K562 (cell line): Measurements from ENCODE around the gene SAMD8.

Experiments used
- CBX8 ChIP-seq: fragments of 200-600 bp; sonication (generic); IDR thresholded peaks from 2 replicates; pipeline ENCODE4 v1.6.1; 2012; ENCODE audit warnings: borderline replicate concordance, mixed run types, low read depth, mild to moderate bottlenecking, moderate library complexity, mixed read lengths, low read length, control low read depth, inconsistent platforms; ENCODE audit not compliant: poor library complexity, severe bottlenecking; ENCODE audit errors: extremely low read depth
- DMBX1 ChIP-seq: fragments of 250-450 bp; sonication (Bioruptor Pico); IDR thresholded peaks from 2 replicates; pipeline ENCODE4 v1.8.0; 2022; ENCODE audit warnings: inconsistent platforms, mild to moderate bottlenecking, moderate library complexity, borderline replicate concordance
- GABPA ChIP-seq: fragments of 200-800 bp; sonication (Bioruptor generic); conservative IDR thresholded peaks from 2 replicates; pipeline ENCODE4 v1.6.1; 2016; ENCODE audit warnings: low read depth, missing genetic modification characterization, missing compliant biosample characterization
- MAZ ChIP-seq, 2 experiments: fragments of 450-650 bp in 1 of 2; sonication (generic) in 1 of 2; formaldehyde crosslinking; IDR thresholded peaks in 1 of 2; conservative IDR thresholded peaks in 1 of 2; 2 replicates each; pipeline versions ENCODE4 v1.4.0 to v1.5.0; 2020; ENCODE audit warnings: mild to moderate bottlenecking in 1 of 2, missing genetic modification reagents in 1 of 2
- MCM3 ChIP-seq: fragments of 450-650 bp; IDR thresholded peaks from 2 replicates; pipeline ENCODE4 v1.6.1; 2016
- NCOR1 ChIP-seq: fragments of 450-650 bp; IDR thresholded peaks from 2 replicates; pipeline ENCODE4 v1.6.1; 2016; ENCODE audit warnings: mild to moderate bottlenecking, moderate library complexity
- POLR2AphosphoS5 ChIP-seq: IDR thresholded peaks from 2 replicates; pipeline ENCODE4 v1.6.1; 2011; ENCODE audit warnings: mild to moderate bottlenecking, low read depth, low read length, moderate library complexity; ENCODE audit not compliant: control insufficient read depth, insufficient read depth
- POLR3A ChIP-seq: IDR thresholded peaks from 2 replicates; pipeline ENCODE4 v1.6.1; 2011; ENCODE audit warnings: borderline replicate concordance, mild to moderate bottlenecking, moderate library complexity; ENCODE audit not compliant: insufficient read length, insufficient read depth; ENCODE audit errors: extremely low read depth
- RBM22 ChIP-seq: fragments of 200-400 bp; formaldehyde crosslinking; IDR thresholded peaks from 2 replicates; pipeline ENCODE4 v1.6.1; 2018; ENCODE audit warnings: low read length, low read depth; ENCODE audit not compliant: poor library complexity, severe bottlenecking
- RNF219 ChIP-seq: fragments of 250-450 bp; sonication (Bioruptor Pico); IDR thresholded peaks from 2 replicates; pipeline ENCODE4 v1.5.0; 2022; ENCODE audit warnings: mild to moderate bottlenecking
- TRIM28 ChIP-seq: fragments of 450-650 bp; IDR thresholded peaks from 2 replicates; pipeline ENCODE4 v1.6.1; 2017
- ZNF175 ChIP-seq: fragments of 200-800 bp; sonication (Bioruptor generic); IDR thresholded peaks from 2 replicates; pipeline ENCODE4 v1.6.1; 2016; ENCODE audit warnings: low read depth, mild to moderate bottlenecking, missing genetic modification characterization, missing compliant biosample characterization
- TF ChIP-seq, protein P1 (sequence below), 2 experiments: fragments of 450-650 bp in 1 of 2; sonication (generic) in 1 of 2; formaldehyde crosslinking; conservative IDR thresholded peaks; 2 replicates each; pipeline versions ENCODE4 v1.4.0 to v1.8.1; 2020 to 2022; ENCODE audit warnings: mild to moderate bottlenecking in 1 of 2, missing genetic modification reagents in 1 of 2
- TF ChIP-seq, protein P2 (sequence below), 3 experiments: IDR thresholded peaks in 2 of 3; conservative IDR thresholded peaks in 1 of 3; 2 replicates each; pipeline ENCODE4 v1.5.1; 2011 to 2012; ENCODE audit warnings: low read length in 3 of 3, mild to moderate bottlenecking in 3 of 3, control low read depth in 2 of 3, improper control_type of control experiment in 1 of 3, inconsistent platforms in 1 of 3, low read depth in 1 of 3, mixed read lengths in 1 of 3, moderate library complexity in 1 of 3; ENCODE audit not compliant: insufficient read depth in 2 of 3

DNA sequence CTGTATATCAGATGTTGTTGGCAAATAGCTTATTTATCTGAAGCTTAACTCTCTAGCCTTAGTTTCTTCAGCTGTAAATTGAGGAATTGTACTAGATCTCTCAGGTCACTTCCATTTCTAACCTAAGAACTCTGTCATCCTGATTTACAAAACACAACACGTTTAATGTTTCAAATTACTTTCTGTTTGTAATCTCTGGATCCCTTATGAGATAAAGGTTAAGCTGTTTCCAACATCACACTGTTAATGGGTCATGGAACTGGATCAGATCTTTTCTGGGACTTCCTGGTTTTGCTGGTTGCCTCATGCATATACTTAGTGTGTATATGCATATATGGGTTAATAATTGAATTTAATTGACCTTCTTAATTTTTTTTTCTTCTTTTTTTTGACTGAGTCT lies 9.9 kb downstream of the SAMD8 start:
- TF ChIP-seq POLR2AphosphoS5 (no peak), POLR3A (no peak), MAZ (CRISPR knock-in tag; conservative IDR thresholded peaks at IDR 0.05 in 1 of 2, IDR thresholded peaks at IDR 0.05 in 1 of 2) (no peak), DMBX1 (no peak), MCM3 (no peak), NCOR1 (no peak), GABPA (tag) (no peak), CBX8 (no peak), RNF219 (CRISPR knock-in tag) (no peak), RBM22 (no peak), ZNF175 (no peak), TRIM28 (no peak)
- TF ChIP-seq, protein P1, sequence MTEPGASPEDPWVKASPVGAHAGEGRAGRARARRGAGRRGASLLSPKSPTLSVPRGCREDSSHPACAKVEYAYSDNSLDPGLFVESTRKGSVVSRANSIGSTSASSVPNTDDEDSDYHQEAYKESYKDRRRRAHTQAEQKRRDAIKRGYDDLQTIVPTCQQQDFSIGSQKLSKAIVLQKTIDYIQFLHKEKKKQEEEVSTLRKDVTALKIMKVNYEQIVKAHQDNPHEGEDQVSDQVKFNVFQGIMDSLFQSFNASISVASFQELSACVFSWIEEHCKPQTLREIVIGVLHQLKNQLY (CRISPR knock-in tag; conservative IDR thresholded peaks at IDR 0.05) = no peak
- TF ChIP-seq, protein P2, sequence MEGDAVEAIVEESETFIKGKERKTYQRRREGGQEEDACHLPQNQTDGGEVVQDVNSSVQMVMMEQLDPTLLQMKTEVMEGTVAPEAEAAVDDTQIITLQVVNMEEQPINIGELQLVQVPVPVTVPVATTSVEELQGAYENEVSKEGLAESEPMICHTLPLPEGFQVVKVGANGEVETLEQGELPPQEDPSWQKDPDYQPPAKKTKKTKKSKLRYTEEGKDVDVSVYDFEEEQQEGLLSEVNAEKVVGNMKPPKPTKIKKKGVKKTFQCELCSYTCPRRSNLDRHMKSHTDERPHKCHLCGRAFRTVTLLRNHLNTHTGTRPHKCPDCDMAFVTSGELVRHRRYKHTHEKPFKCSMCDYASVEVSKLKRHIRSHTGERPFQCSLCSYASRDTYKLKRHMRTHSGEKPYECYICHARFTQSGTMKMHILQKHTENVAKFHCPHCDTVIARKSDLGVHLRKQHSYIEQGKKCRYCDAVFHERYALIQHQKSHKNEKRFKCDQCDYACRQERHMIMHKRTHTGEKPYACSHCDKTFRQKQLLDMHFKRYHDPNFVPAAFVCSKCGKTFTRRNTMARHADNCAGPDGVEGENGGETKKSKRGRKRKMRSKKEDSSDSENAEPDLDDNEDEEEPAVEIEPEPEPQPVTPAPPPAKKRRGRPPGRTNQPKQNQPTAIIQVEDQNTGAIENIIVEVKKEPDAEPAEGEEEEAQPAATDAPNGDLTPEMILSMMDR (IDR thresholded peaks at IDR 0.05 in 2 of 3, conservative IDR thresholded peaks at IDR 0.05 in 1 of 3; ENCODE audit: insufficient read depth in 2 of 3, low read depth in 1 of 3, low read length in 3 of 3) = no peak
